Muscle of leg (tissue), 11 donors: Measurements from ENCODE around the gene PIP4K2A. TPM values are rescaled to one million over a fixed set of nuclear protein-coding genes. Genes with fewer than 3 reads are reported as not detected.
A peak's percentile ranks its signal among the peaks of the same experiment; 100 is the strongest.

Source experiments
- DNase-seq: peaks from one replicate; pipeline ENCODE4 v3.0.0; 2013
- H3K27ac ChIP-seq: one replicate; pipeline ENCODE4 v1.5.1; 2013; ENCODE audit warnings: mild to moderate bottlenecking, low read length, control low read depth
- H3K27me3 ChIP-seq: one replicate; pipeline ENCODE4 v1.6.1; 2013; ENCODE audit warnings: low read length; ENCODE audit not compliant: control insufficient read depth, insufficient read depth
- H3K36me3 ChIP-seq: one replicate; pipeline ENCODE4 v1.6.1; 2013; ENCODE audit warnings: low read length; ENCODE audit not compliant: control insufficient read depth, insufficient read depth
- H3K4me1 ChIP-seq: one replicate; pipeline ENCODE4 v1.6.1; 2013; ENCODE audit warnings: low read length; ENCODE audit not compliant: control insufficient read depth, insufficient read depth
- H3K4me3 ChIP-seq: one replicate; pipeline ENCODE4 v1.5.1; 2013; ENCODE audit warnings: low read length, control low read depth
- H3K9me3 ChIP-seq: replicated peaks from 2 replicates; pipeline ENCODE4 v1.6.1; 2013; ENCODE audit warnings: low read depth, low read length; ENCODE audit not compliant: control insufficient read depth
- WGBS: methylation state at CpG from one replicate; pipeline ENCODE4 v1.1.5; 2013; ENCODE audit warnings: missing lambda C conversion rate; ENCODE audit not compliant: insufficient coverage; 5-methylcytosine and 5-hydroxymethylcytosine counted together
- polyA plus RNA-seq, 8 donors: library from polyadenylated mRNA; unstranded; fragments of 120-200 nt; gene quantifications; one replicate each; pipeline versions ENCODE4 v1.2.1 to v1.2.3, GENCODE V29; 2013; ENCODE audit warnings: inconsistent platforms in 1 of 8, low replicate concordance in 1 of 8; ENCODE audit not compliant: insufficient read length in 8 of 8, insufficient read depth in 1 of 8
- total RNA-seq: library from RNA; stranded (reverse); fragments of 120-200 nt; gene quantifications from one replicate; pipeline ENCODE4 v1.2.4, GENCODE V29; 2013

PIP4K2A gene
- total and polyA plus RNA-seq, 9 donors = 15.4 to 22.4 (median 18.3) TPM

DNA sequence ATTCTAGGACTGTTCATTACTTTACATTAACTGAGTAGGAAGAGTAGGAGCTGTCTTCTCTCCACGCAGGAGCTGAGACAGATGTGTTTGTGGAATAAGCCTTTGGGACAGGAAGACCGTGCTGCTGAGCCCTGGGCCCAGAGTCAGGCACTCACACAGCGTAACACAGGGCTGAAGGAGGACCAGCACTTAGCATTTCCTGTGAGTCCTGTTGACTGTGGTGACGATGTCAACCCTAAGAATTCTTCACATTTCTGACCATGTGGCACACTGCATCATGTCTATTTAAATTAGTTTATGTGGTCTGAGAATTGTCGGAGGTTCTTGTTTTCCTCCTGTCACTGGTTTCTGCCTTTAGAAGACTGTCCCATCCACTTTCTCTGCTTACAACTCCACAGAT lies 117.2 kb downstream of the PIP4K2A start:
- no peak for DNase-seq
- 100% methylated on average over 1 of the region's 5 CpGs for WGBS
- no peaks in the 10 kb centered on the region for H3K4me1 ChIP-seq

DNA sequence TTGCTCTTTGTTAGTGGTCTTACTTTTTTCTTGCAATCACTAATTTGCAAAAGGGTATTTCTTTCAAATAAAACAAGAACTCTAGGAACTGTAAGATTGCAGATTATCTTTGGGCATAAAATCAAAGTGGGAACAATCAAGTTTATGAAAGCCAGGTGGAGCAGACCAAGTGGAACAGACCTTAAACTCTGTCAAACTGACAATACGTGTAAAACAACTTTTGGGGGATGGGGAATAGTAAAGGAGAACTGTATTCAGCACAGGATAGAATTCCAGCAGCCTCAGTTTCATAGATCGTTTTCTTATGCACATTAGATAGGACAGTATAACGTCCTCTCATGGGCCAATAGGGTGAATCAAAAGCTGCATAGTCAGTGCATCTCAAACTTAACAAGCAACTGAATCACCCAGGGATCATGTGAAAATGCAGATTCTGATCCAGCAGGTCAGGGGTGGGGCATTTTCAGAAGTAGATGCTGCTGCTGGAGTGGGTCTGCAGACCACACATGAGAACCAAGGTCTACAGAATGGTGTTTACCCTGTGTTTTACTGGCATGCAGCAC lies 120.7 kb downstream of the PIP4K2A start:
- Histone ChIP-seq H3K27me3 (no peaks in the 10 kb centered on the region), H3K4me3 (no peak overlapping the region), H3K4me1 (no peaks in the 10 kb centered on the region), H3K36me3 (peaks cover 15% of the 10 kb centered on the region), H3K27ac (no peak overlapping the region), H3K9me3 (no peaks in the 10 kb centered on the region)
- no CpG with 5 or more reads among the region's 3 CpGs for WGBS
- no peak for DNase-seq

More for the DNA sequence above, 117.2 kb downstream of the PIP4K2A start:
- peaks cover 3% of the 10 kb centered on the region for H3K36me3 ChIP-seq
- H3K27ac ChIP-seq = no peak overlapping the region
- H3K4me3 ChIP-seq = no peak overlapping the region
- H3K27me3 ChIP-seq = no peaks in the 10 kb centered on the region
- no peaks in the 10 kb centered on the region for H3K9me3 ChIP-seq

DNA sequence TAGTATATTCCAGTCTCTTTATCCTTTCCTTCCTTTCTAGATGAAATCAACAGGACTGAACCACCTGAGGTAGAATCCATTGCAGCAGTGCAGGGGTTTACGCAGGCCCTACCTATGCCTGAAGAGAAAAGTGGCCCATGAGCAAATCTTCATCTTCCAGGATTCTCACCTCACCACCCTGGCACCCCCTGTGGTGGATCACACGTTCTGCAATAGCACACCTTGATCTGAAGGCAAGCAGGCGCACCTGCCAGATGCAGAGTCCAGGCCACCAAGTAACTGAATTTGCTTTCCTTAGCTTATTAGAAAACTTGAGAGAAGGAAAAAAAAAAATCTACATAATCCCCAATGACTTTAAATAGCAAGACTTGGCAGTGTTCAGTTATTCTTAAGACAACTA lies 121.4 kb downstream of the PIP4K2A start:
- H3K27me3 ChIP-seq = no peaks in the 10 kb centered on the region
- WGBS = 50% methylated on average over 2 of the region's 3 CpGs
- no peaks in the 10 kb centered on the region for H3K4me1 ChIP-seq
- H3K27ac ChIP-seq = no peak overlapping the region
- no peak overlapping the region for H3K4me3 ChIP-seq
- DNase-seq = no peak
- peaks cover 15% of the 10 kb centered on the region for H3K36me3 ChIP-seq
- H3K9me3 ChIP-seq = no peaks in the 10 kb centered on the region

DNA sequence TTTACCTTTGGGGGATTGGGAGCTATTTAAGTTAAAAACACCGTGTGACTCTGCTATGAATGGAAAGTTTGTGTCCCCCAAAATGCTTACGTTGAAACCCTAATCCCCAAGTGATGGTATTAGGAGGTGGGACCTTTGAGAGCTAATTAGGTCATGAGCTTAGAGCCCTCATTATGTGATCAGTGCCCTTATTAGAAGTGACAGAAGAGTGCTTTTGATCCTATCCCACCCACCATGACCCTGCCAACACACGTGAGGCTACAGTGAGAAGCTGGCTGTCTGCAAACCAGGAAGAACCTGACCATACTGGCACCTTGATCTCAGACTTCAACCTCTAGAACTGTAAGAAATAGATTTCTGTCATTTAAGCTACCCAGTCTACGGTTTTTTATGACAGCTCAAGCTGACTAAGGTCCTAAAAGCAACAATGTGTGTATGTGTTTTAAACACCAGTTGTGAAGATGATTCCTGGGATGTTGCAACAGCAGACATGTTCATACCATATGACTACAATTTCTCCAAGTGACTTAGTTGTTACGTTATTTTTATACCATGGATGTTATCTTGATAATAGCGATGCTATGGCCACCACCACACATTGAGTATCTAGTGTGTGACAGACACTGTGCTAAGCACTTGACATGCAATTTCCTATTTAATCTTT lies 124.4 kb downstream of the PIP4K2A start:
- H3K4me3 ChIP-seq = no peak overlapping the region
- H3K4me1 ChIP-seq = no peaks in the 10 kb centered on the region
- no peaks in the 10 kb centered on the region for H3K9me3 ChIP-seq
- no peak for DNase-seq
- no CpG with 5 or more reads among the region's 6 CpGs for WGBS
- H3K36me3 ChIP-seq = peaks cover 15% of the 10 kb centered on the region
- no peaks in the 10 kb centered on the region for H3K27me3 ChIP-seq
- no peak overlapping the region for H3K27ac ChIP-seq

DNA sequence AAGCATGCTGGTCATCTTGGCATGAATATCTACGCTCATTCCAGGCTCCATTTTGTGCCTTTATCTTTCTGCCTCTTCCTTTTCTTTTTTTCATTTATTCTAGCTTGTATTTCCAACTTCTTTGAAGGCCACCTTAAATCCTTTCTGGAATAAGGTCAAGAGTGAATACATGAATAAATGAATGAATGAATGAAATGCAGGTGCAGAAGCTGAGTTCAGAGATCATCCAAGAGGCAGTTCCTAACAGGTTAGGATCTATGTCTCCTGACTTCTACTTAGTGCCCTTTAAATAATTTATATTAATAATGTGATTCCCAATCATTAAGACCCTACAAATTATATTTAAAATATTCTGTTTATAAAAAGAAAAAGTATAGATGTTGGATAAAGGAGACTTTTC lies 125.9 kb downstream of the PIP4K2A start:
- WGBS = 80% methylated on average over 1 of the region's 1 CpG

DNA sequence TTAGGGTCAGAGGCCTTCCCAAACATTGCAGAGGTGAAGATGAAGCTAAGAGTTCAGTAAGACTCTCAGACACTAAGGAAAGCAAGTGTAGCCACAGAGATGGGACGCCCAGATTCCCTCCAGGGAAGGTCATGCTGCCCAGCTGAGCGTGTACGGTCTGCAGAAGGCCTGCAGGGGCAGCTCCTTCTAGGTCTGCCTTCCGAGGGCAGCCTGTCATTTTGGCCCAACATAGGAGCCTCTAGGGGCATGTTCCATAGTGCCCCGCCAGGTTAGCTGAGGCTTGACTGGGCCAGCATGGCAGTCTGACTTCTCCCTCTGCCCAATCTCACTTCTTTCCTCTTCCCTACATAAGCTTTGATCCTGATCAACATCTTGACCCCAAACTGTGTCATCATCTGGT lies 130.7 kb downstream of the PIP4K2A start:
- Histone ChIP-seq H3K27ac (no peak overlapping the region), H3K27me3 (no peaks in the 10 kb centered on the region), H3K4me3 (no peak overlapping the region), H3K36me3 (peaks cover 8% of the 10 kb centered on the region), H3K9me3 (no peaks in the 10 kb centered on the region), H3K4me1 (peaks cover 8% of the 10 kb centered on the region)
- 83% methylated on average over 5 of the region's 5 CpGs for WGBS
- DNase-seq = no peak

More for the DNA sequence above, 125.9 kb downstream of the PIP4K2A start:
- Histone ChIP-seq H3K4me3 (no peak overlapping the region), H3K4me1 (no peaks in the 10 kb centered on the region), H3K36me3 (peaks cover 15% of the 10 kb centered on the region), H3K27me3 (no peaks in the 10 kb centered on the region), H3K9me3 (no peaks in the 10 kb centered on the region), H3K27ac (no peak overlapping the region)
- no peak for DNase-seq

DNA sequence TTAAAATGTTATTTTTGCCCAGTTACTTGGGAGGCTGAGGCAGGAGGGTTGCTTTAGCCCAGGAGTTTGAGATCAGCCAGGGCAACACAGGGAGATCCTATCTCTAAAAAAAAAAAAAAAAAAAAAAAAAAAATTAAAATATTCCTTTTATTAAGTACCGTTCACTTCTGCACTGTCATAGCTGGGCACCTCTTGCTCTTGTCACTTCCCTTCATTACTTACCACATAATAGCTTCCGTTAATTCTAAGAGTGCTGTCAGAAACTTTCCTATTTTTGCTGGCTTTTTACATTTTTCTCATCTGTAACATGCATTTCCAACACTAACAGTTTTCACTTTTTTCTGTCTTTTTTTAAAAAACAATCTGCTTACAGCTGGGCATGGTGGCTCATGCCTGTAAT lies 132.9 kb downstream of the PIP4K2A start:
- no peak overlapping the region for H3K27ac ChIP-seq
- H3K36me3 ChIP-seq = peaks cover 13% of the 10 kb centered on the region
- no peak overlapping the region for H3K4me3 ChIP-seq
- peaks cover 8% of the 10 kb centered on the region for H3K4me1 ChIP-seq
- DNase-seq = no peak
- 87% methylated on average over 2 of the region's 2 CpGs for WGBS
- H3K9me3 ChIP-seq = no peaks in the 10 kb centered on the region
- H3K27me3 ChIP-seq = no peaks in the 10 kb centered on the region

DNA sequence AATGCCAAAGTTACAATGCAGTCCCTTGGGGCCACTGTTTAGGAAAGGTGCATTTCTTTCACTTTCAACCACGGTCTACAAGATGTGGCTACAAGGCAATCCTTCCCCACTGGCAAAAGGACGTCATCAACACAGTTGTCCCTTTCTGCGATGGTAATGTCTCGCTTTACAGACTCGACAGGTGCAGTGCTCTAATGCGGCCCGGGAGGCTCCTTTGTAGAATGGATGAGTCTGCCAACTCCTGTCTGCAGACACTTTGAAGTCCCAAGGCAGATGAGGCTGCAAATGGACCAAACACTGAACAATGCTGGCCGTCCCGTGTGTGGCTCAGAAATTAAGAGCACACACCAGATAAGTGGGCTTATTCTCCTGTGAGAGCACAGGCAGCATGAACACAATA lies 133.7 kb downstream of the PIP4K2A start:
- Histone ChIP-seq H3K27ac (no peak overlapping the region), H3K9me3 (no peaks in the 10 kb centered on the region), H3K4me1 (peaks cover 8% of the 10 kb centered on the region), H3K4me3 (no peak overlapping the region), H3K27me3 (no peaks in the 10 kb centered on the region), H3K36me3 (peaks cover 13% of the 10 kb centered on the region)
- peak; percentile 47 for DNase-seq
- 69% methylated on average over 9 of the region's 9 CpGs for WGBS

DNA sequence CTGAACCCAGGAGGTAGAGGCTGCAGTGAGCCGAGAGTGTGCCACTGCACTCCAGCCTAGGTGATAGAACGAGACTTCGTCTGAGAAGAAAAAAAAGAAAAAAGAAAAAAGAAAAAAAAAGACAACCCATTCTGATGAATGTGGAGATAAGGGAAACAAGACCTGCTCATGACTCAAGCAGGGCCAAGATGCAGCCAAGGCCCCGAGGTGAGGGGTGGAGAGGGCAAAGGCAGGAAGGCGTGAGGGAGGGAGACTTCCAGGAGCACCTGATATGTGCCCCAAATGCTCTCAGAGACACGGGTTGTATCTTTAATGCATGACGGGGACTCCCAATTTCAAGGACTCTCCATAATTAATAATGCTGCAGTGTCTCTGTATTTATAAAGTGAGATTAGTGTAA lies 134.6 kb downstream of the PIP4K2A start:
- peaks cover 13% of the 10 kb centered on the region for H3K36me3 ChIP-seq
- peaks cover 8% of the 10 kb centered on the region for H3K4me1 ChIP-seq
- WGBS = 100% methylated on average over 2 of the region's 7 CpGs
- H3K9me3 ChIP-seq = no peaks in the 10 kb centered on the region
- no peaks in the 10 kb centered on the region for H3K27me3 ChIP-seq
- no peak overlapping the region for H3K4me3 ChIP-seq
- H3K27ac ChIP-seq = no peak overlapping the region
- DNase-seq = no peak

DNA sequence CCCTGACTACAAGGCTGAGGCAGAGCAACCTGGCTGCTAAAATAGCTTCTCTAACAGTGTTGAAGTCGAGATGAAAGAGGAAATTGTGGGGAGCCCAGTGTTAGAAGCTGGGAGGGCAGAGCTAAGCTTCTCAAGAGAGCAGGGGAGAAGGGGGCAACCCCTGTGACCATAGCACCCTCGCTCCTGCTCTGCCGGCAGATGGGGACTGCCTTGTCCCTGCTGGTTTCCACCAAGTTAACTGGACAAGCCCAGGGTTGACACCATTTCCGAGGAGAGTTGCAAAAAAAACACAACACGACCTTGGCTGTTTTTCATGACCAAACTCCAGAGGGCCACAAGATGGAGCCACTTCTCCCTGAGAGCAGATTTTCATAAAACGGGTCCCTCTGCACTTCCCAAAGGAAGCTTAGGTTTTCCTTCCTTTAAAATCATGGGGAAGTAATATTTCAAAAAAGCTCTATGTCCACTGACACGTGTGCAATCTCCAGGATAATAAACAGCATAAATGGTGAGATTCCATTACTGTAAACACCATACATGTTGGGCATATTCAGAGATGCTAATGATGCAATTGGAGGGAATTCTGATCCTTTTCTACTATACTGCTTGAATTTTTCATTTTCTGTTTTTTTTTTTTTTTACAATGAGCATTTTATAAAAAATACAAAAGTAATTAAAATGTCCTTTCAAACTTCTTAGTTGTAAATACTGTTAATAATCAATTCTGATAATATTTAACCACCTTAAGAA lies 140.4 kb downstream of the PIP4K2A start:
- H3K36me3 ChIP-seq = peaks cover 13% of the 10 kb centered on the region

More for the DNA sequence above, 140.4 kb downstream of the PIP4K2A start:
- no peaks in the 10 kb centered on the region for H3K4me1 ChIP-seq
- no peak overlapping the region for H3K27ac ChIP-seq
- 72% methylated on average over 4 of the region's 7 CpGs for WGBS
- DNase-seq = no peak
- H3K9me3 ChIP-seq = no peaks in the 10 kb centered on the region
- H3K4me3 ChIP-seq = no peak overlapping the region
- H3K27me3 ChIP-seq = no peaks in the 10 kb centered on the region
